DOHH2 (cell line): Measurements from ENCODE around the gene CDC6.

Experiments used
- EZH2phosphoT487 ChIP-seq: fragments of 200-600 bp; sonication (generic); IDR thresholded peaks from 2 replicates; pipeline ENCODE4 v1.6.1; 2017; ENCODE audit warnings: borderline replicate concordance, mild to moderate bottlenecking, antibody characterized with exemption, low read length, moderate library complexity, mixed read lengths
- TF ChIP-seq, protein P1 (sequence below): fragments of 200-600 bp; sonication (generic); IDR thresholded peaks from one replicate; pipeline ENCODE4 v1.5.1; 2014; ENCODE audit warnings: antibody characterized with exemption, mild to moderate bottlenecking, low read depth, low read length; ENCODE audit not compliant: poor library complexity, severe bottlenecking

DNA sequence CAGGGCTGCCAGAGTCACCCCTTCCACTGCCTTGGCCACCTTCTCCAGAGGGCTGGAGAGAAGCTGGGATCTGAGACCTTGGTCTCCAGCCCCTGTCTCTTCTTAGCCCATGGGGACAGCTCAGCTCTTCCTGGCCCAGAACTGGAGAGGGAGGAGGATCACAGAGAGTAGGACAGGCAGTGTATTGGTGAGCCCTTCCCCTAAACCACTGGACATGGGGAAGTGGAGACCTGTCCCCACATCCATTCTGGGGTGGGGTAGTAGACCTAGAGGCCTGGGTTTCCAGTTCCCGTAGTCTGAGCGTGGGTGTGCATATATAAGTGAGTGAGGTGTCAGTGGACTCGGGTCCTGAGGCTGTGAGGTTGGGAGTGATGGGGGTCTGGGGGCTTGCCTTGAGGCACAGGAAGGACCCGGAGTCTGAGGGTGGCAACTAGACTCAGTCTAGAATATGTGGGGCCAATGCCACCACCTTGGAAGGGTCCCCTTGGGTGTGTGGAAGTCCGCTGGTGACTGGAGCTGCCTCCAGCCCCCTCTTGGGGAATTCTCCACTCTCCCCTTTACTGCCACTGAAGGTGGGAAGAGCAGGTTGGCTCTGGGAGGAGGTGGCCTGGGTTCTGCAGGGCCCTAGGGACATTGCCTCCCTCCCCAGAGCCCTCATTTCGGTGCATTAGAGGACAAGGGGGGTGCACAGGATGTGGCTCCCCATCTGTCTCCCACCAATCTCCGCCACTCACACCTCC lies 56.9 kb downstream of the CDC6 start:
- TF ChIP-seq, protein P1, sequence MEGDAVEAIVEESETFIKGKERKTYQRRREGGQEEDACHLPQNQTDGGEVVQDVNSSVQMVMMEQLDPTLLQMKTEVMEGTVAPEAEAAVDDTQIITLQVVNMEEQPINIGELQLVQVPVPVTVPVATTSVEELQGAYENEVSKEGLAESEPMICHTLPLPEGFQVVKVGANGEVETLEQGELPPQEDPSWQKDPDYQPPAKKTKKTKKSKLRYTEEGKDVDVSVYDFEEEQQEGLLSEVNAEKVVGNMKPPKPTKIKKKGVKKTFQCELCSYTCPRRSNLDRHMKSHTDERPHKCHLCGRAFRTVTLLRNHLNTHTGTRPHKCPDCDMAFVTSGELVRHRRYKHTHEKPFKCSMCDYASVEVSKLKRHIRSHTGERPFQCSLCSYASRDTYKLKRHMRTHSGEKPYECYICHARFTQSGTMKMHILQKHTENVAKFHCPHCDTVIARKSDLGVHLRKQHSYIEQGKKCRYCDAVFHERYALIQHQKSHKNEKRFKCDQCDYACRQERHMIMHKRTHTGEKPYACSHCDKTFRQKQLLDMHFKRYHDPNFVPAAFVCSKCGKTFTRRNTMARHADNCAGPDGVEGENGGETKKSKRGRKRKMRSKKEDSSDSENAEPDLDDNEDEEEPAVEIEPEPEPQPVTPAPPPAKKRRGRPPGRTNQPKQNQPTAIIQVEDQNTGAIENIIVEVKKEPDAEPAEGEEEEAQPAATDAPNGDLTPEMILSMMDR, result no peak
- no peak for TF ChIP-seq EZH2phosphoT487
